RKO (cell line): ENCODE measurements around the gene ELAVL2.
"Not testable (repeated sequence)": the region's sequence is repeated elsewhere in the genome, so short reads cannot be mapped to it uniquely, and the experiment has no call there.

ENCODE experiments used
- DNase-seq: peaks from one replicate; pipeline ENCODE4 v3.0.0-alpha.2; 2016; ENCODE audit warnings: low spot score

ELAVL2 gene

DNA sequence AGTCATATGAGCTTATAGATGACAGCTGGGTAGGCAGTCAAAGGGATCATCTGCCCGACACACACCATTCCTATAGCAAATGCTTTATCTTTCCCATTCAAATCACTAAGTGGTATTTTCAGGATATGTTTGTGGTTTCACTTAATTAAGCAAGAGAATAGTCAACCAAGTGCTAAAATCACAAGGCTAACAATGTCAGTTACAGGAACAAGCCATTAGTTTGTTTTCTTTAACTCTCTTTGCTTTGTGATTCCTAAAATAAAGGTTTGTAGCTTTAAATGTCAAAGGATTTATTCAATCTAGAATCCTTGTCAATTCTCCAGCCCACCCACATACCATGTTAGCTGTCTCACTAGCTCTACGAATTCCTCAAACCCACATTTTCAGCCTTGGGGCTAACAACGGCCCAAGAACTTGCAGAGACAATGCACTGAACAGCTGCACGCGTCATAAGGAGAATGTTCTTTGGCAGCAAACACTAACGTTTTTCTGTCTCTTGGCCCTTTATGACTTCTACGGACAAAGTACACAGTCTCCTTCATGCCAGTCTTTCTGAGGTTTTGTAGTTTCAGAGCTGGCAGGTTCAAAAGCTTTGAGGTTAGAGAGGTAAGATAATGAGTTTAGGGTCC is 56.6 kb downstream of the ELAVL2 start:
- no peak for DNase-seq

DNA sequence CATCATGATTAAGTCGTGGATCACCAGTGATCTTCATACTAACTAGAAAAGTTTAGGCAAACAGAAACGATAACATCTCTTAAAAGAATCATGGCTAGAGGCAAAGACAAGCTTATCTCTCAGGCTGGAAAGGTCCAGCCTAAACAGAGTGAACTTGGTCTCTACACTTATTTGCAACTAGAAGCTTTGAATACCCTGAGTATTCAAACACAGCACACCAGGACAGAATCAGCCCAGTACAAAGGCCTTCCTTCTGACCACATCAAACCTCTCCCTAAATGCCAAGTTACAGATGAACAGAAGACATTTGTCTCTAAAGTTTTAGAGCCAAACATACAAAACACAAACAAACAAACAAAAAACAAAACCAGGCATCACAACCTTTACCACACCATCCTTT is 57.2 kb downstream of the ELAVL2 start:
- DNase-seq, result no peak

DNA sequence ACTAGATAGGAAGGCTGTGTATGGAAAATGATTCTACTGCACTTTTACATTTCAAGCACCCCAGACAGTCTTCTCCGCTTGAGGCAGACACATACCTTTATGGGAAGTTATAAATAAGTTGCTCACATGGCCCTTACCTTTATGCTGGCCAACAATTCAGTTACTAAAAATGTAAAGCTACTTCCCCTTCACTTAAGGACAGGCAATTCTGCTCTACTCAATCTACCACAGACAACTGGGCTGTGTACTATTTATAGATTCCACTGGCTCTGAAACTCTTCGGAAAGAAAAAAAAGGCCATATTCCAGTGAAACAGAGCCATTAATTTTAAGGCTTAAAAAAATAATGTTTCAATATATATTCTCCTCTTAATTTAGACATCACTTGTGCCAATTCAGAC is 59.4 kb downstream of the ELAVL2 start:
- DNase-seq, result no peak

GRCh38 chr9:23765561-23765960 is 60.5 kb downstream of the ELAVL2 start:
- no peak for DNase-seq

DNA sequence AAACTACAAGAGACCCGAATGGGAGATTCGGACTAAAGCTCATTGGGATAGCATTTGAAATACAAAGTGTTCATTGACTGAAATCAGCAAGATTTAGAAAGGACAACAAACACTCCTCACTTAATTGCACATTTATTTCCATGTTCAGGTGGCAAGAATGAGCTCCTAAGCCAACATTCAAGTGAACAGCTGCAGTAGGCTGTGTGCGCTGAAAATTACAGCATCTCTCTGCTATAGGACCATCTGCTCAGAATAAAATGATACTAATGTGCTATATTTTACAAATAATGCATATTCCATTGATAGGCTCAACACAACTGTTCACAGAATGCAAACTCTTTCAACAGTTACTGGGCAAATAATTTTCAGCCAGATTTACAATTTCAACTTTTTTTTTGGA is 61.8 kb downstream of the ELAVL2 start:
- no peak for DNase-seq

GRCh38 chr9:23754551-23754950 is 71.5 kb downstream of the ELAVL2 start:
- DNase-seq, result no peak

DNA sequence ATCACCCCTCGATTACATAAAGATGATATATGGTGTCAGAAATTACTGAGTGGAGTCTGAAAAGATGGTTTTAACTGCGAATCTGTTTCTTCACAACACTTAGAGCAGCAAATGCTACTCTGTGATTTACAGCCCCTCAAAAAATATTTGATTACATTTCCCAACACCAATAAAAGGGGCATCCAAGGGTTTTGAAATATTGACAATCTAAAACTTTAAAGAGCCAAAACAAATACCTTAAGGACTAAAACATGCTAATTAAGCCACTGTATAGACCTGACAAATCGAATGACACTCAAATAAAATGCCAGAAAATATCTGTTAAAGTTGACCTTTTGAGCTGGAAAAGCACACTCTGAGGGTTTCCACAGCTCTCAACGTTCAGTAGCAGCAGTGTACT is 73.2 kb downstream of the ELAVL2 start:
- no peak for DNase-seq

DNA sequence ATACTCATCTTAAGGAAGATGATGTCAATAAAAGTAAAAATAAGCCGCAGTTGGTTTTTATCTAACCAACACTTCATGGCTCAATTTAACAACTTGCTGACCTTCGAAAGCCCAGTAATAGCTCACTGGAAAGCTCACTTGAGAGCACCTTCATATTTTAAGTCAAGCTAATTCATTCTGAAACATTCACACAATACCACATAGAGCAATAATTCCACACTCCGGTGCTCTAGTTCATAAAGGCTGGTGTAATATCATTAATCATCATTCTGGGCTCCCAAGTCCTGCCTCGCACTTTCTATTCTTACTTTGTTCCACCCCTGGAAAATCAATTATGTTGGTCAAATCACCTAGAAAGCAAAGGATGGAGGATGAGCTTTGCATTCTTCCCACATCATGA is 74.4 kb downstream of the ELAVL2 start:
- no peak for DNase-seq

DNA sequence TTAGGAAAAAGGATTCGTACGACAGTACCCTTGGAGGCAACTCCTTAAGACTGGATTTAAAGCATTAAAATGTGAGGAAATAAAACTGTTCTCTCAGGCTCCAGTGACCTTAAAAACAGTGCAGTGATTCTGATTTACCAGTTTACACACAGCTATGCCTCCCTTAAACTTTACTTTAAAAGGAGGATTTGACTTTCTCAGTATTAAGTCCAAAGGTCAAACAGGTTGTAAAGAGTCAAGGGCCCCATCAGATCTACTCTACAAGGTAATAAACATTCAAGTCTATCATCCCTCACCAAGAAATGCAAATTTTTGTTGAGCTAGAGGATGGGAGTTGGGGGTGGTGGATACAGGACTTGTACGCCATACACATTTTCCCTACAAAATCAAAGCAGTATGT is 75.2 kb downstream of the ELAVL2 start:
- DNase-seq, result no peak

- no peak for DNase-seq
These were observed 78.7 kb downstream of the ELAVL2 start for GRCh38 chr9:23747088-23748075.

DNA sequence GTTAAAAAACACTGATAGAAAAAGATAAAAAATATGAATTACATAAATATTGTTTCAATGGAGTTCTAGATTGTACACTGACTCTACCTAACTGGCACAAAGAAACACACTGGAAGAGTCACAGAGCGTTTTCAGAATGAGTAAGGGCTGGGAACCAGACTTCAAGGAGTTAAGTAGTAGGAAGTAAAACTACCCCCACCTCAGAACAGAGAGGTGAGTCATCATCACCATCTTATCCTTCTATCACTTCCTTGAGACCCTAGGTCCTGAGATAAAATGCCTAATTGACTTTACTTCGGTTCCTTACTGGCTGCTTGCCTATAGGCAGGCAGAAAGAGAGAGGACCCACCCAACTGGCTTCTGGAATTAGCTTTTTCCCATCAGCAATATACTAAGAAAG is 79.7 kb downstream of the ELAVL2 start:
- DNase-seq, result no peak

DNA sequence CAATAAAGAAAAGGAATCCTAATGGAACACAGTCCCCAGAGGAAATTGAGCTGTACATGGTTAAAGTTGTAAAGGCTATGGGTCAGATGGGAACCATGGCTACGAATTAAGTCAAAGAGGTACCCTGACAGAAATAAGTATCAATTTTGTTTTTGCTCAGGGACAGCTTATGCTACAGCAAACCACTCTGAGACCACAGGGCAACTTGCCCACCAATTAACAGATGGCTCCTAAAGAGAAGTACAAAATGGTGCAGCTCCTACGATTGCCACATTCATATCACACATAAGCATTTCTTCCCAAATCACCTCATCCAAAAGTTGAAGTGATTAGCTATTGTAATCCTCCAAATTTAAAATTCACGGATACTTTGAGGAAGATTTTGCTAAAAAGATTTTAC is 83.0 kb downstream of the ELAVL2 start:
- no peak for DNase-seq

DNA sequence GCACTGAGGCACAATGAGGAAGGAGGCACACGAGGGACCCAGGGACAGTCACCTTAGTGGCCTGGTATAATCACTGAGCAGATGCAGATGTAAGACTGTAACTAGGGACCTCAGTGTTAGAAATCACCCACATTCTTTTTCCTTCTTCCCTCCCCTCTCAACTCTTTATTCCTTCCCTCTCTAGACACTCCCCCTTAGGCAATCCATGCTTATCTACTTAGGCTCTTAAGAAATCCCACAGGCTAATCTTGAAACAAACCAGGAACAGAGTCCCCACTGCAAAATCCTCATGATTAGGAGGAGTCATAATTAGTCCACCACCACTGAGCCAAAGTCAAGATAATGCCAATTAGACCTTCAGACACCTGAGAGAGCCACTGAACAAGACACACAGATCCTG is 84.7 kb downstream of the ELAVL2 start:
- no peak for DNase-seq

GRCh38 chr9:23740531-23740930 is 85.5 kb downstream of the ELAVL2 start:
- no peak for DNase-seq

DNA sequence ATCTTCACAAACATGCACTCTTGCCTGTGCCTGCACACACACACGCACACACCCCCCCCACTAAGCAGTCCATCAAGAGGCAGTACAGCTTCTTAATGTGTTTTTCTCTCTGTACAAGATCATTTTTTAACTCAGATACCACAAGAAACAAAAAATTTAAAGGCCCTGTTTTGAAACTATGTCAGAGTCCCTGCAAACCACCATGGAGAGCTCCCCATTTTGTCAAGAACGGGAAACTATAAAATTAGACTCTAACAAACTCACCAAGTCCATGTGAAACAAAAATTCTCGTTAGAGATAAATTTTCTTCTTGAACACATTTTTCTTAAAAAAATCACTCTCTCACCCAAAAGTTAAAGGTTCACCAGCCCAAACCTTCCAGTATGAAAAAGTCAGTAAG is 86.3 kb downstream of the ELAVL2 start:
- no peak for DNase-seq

DNA sequence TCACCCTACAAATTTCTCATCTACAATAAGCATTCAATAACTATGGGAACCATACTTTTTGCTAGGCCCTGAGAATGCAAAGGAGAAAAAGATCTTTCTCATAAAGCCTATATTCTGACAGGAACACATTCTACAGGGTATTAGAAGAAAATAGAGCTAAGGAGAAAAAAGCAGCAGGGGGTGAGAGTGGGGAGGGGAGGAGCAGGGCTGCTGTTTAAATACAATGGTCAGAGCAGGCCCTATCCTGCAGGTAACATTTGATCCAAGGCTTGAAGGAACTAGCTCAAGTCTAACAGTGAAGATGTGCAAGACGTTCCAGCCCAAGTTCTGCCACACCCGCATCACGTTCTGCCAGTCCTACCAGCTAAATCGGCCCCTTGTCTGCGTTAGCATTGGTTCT is 89.7 kb downstream of the ELAVL2 start:
- no peak for DNase-seq

- DNase-seq, result no peak
These were observed 92.5 kb downstream of the ELAVL2 start for GRCh38 chr9:23733495-23734078.

DNA sequence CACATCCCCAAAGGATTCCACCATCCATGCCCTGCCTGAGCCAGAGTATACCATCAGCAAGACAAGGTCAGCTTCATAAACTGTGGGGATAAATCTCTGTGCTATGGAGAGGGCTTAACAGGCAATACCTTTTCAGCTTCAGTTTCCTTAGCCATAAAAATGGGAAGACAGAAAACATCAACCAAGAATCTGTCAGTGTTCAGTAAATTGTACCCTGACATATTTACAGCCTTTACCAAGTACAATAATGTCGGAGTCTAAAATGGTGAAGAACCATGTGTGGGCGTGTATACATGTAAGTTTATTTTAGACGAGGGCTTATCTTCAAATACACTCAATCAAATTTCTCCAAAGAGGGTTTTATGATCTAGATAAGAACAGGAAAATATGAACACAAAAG is 94.7 kb downstream of the ELAVL2 start:
- DNase-seq, result no peak

DNA sequence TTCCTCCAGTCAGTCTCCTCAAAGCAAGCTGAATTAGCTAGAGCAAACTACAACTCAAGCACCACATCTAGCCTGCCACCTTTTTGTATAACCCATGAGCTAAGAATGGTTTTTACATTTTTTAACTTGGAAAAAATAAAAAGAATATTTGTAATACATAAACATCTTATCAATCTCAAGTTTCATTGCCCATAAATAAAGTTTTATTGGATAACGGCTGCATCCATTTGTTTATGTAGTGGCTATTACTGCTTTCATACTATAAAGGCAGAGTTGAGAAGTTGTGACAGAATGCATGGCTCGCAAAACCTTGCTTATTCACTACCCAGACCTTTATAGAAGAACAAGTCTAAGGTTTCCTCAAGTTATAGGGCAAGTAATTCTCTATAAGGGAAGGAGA is 95.7 kb downstream of the ELAVL2 start:
- DNase-seq, result no peak

- DNase-seq, result no peak
These were observed 97.3 kb downstream of the ELAVL2 start for GRCh38 chr9:23728736-23729135.

GRCh38 chr9:23725279-23725946 is 100.6 kb downstream of the ELAVL2 start:
- no peak for DNase-seq

- DNase-seq, result no peak
These were observed 102.4 kb downstream of the ELAVL2 start for GRCh38 chr9:23723672-23724071.

- DNase-seq, result not testable (repeated sequence)
These were observed 103.0 kb downstream of the ELAVL2 start for GRCh38 chr9:23723048-23723447.
